GM23338 (cell line): Measurements from ENCODE around the gene CYRIA. TPM values are rescaled to one million over a fixed set of nuclear protein-coding genes. Genes with fewer than 3 reads are reported as not detected.

ENCODE experiments used
- ATAC-seq: fragments of 200-7000 bp; cut with Tn5 transposase; 3 replicates; pipeline ENCODE4 v1.9.1; 2020
- DNase-seq: peaks from one replicate; pipeline ENCODE4 v3.0.0-alpha.2; 2015; ENCODE audit warnings: low spot score
- H2AFZ ChIP-seq: fragments of 200-600 bp; sonication (generic); 2 replicates; pipeline ENCODE4 v1.8.0; 2016; ENCODE audit warnings: antibody characterized with exemption, mild to moderate bottlenecking, moderate library complexity
- H3F3A ChIP-seq: fragments of 200-600 bp; sonication (generic); replicated peaks from 2 replicates; pipeline ENCODE4 v1.8.0; 2017; ENCODE audit warnings: antibody characterized with exemption, mixed run types, low read depth
- H3K27ac ChIP-seq: fragments of 200-600 bp; sonication (generic); 2 replicates; pipeline ENCODE4 v1.6.1; 2016; ENCODE audit warnings: low read depth
- H3K27me3 ChIP-seq: fragments of 200-600 bp; sonication (generic); 2 replicates; pipeline ENCODE4 v1.8.0; 2016; ENCODE audit warnings: mild to moderate bottlenecking, mixed run types, moderate library complexity; ENCODE audit not compliant: insufficient read depth
- H3K36me3 ChIP-seq: fragments of 200-600 bp; sonication (generic); 2 replicates; pipeline ENCODE4 v1.8.0; 2016; ENCODE audit warnings: mild to moderate bottlenecking; ENCODE audit not compliant: insufficient read depth
- H3K4me1 ChIP-seq: fragments of 200-600 bp; sonication (generic); 2 replicates; pipeline ENCODE4 v1.8.0; 2016; ENCODE audit warnings: mild to moderate bottlenecking, moderate library complexity; ENCODE audit not compliant: insufficient read depth
- H3K4me2 ChIP-seq: fragments of 200-600 bp; sonication (generic); 2 replicates; pipeline ENCODE4 v1.7.1; 2017; ENCODE audit warnings: mixed run types
- H3K4me3 ChIP-seq: fragments of 200-600 bp; sonication (generic); 2 replicates; pipeline ENCODE4 v1.6.1; 2016; ENCODE audit warnings: mixed run types
- H3K79me2 ChIP-seq: fragments of 200-600 bp; sonication (generic); replicated peaks from 2 replicates; pipeline ENCODE4 v1.8.0; 2017; ENCODE audit warnings: mild to moderate bottlenecking; ENCODE audit not compliant: insufficient read depth
- H3K9me2 ChIP-seq: fragments of 200-600 bp; sonication (generic); 2 replicates; pipeline ENCODE4 v1.8.0; 2017; ENCODE audit not compliant: insufficient read depth
- H4K20me1 ChIP-seq: fragments of 200-600 bp; sonication (generic); replicated peaks from 2 replicates; pipeline ENCODE4 v1.8.0; 2017; ENCODE audit warnings: mild to moderate bottlenecking; ENCODE audit not compliant: insufficient read depth
- H3K27ac Mint-ChIP-seq: 2 replicates; pipeline ENCODE4 v1.8.0; 2020; ENCODE audit warnings: inconsistent platforms, mild to moderate bottlenecking, moderate library complexity, mixed read lengths
- H3K27me3 Mint-ChIP-seq: 3 replicates; pipeline ENCODE4 v1.8.0; 2022; ENCODE audit warnings: low read depth, mild to moderate bottlenecking, moderate library complexity, mixed read lengths, inconsistent platforms; ENCODE audit not compliant: insufficient read depth, poor library complexity
- H3K36me3 Mint-ChIP-seq: 3 replicates; pipeline ENCODE4 v1.8.0; 2021; ENCODE audit warnings: low read depth, mild to moderate bottlenecking, inconsistent platforms, moderate library complexity, mixed read lengths
- H3K4me1 Mint-ChIP-seq: 3 replicates; pipeline ENCODE4 v1.8.0; 2020; ENCODE audit warnings: mild to moderate bottlenecking, inconsistent platforms, mixed read lengths
- H3K4me3 Mint-ChIP-seq: 3 replicates; pipeline ENCODE4 v1.8.0; 2021; ENCODE audit warnings: moderate library complexity, mild to moderate bottlenecking, inconsistent platforms, mixed read lengths
- H3K9me3 Mint-ChIP-seq: 3 replicates; pipeline ENCODE4 v1.8.0; 2020; ENCODE audit warnings: moderate library complexity, mild to moderate bottlenecking, inconsistent platforms, mixed read lengths
- CREB1 ChIP-seq: fragments of 250-450 bp; sonication (Bioruptor Pico); IDR thresholded peaks from 2 replicates; pipeline ENCODE4 v1.5.0; 2020; ENCODE audit warnings: low read depth, mild to moderate bottlenecking, moderate library complexity
- CTCF ChIP-seq, 2 experiments: fragments of 200-600 bp in 1 of 2; sonication (generic) in 1 of 2; conservative IDR thresholded peaks; 2 replicates each; pipeline versions ENCODE4 v1.5.1 to v1.6.1; 2016 to 2017; ENCODE audit warnings: antibody characterized with exemption in 2 of 2, low read depth in 2 of 2, mild to moderate bottlenecking in 2 of 2, moderate library complexity in 1 of 2
- EZH2 ChIP-seq: fragments of 200-600 bp; sonication (generic); IDR thresholded peaks from one replicate; pipeline ENCODE4 v1.8.0; 2017; ENCODE audit warnings: antibody characterized with exemption, mild to moderate bottlenecking, low read depth; ENCODE audit not compliant: unreplicated experiment
- JUNB ChIP-seq: IDR thresholded peaks from one replicate; pipeline ENCODE4 v1.6.1; 2016; ENCODE audit warnings: antibody characterized with exemption; ENCODE audit not compliant: unreplicated experiment
- NANOG ChIP-seq: IDR thresholded peaks from 2 replicates; pipeline ENCODE4 v1.6.1; 2016; ENCODE audit warnings: antibody characterized with exemption, borderline replicate concordance
- POLR2AphosphoS5 ChIP-seq: IDR thresholded peaks from 2 replicates; pipeline ENCODE4 v1.6.1; 2016; ENCODE audit warnings: antibody characterized with exemption, low read depth
- REST ChIP-seq: IDR thresholded peaks from one replicate; pipeline ENCODE4 v1.6.1; 2018; ENCODE audit warnings: antibody characterized with exemption; ENCODE audit not compliant: unreplicated experiment
- STAT1 ChIP-seq: IDR thresholded peaks from one replicate; pipeline ENCODE4 v1.6.1; 2016; ENCODE audit warnings: antibody characterized with exemption; ENCODE audit not compliant: unreplicated experiment
- ZNF114 ChIP-seq: fragments of 250-450 bp; sonication (Bioruptor Pico); IDR thresholded peaks from 2 replicates; pipeline ENCODE4 v1.5.0; 2020; ENCODE audit warnings: mild to moderate bottlenecking, moderate library complexity
- polyA plus RNA-seq: library from polyadenylated mRNA; unstranded; fragments of >200 nt; fragmentation: Nextera tagmentation; extraction: Ambion mirVana; gene quantifications from 2 replicates; pipeline ENCODE4 v1.2.1, GENCODE V29; 2016
- total RNA-seq: library from RNA; depleted of rRNA; stranded (reverse); fragments of >200 nt; shearing (Covaris generic); gene quantifications from 2 replicates; pipeline ENCODE4 v1.2.3, GENCODE V29; 2014
- TF ChIP-seq, protein P1 (sequence below): IDR thresholded peaks from 2 replicates; pipeline ENCODE4 v1.6.1; 2016; ENCODE audit warnings: antibody characterized with exemption

Gene CYRIA
- total and polyA plus RNA-seq, 2 experiments from 2014 or later, result 3.0 to 5.3 TPM

DNA sequence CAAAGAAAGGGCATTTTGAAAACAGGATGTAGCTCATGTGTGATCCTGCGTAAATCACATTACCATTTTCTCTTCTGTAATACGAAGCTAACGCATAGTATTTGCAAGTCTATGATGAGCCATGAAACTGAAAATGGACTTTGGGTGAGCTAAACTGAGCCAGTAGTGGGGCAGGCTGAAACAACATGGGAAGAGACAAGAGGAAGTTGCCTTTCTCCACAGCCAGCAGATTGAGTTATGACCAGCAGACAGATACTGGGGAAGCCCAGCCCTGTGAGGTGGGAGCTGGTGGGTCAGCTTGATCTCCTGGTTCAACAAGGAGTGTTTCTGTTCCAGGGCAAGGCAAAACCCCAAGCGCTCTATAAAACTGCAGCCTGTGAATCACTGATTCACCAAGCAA is 11.8 kb downstream of the CYRIA start (continued):
- TF ChIP-seq, protein P1, sequence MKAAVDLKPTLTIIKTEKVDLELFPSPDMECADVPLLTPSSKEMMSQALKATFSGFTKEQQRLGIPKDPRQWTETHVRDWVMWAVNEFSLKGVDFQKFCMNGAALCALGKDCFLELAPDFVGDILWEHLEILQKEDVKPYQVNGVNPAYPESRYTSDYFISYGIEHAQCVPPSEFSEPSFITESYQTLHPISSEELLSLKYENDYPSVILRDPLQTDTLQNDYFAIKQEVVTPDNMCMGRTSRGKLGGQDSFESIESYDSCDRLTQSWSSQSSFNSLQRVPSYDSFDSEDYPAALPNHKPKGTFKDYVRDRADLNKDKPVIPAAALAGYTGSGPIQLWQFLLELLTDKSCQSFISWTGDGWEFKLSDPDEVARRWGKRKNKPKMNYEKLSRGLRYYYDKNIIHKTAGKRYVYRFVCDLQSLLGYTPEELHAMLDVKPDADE, result no peak
- TF ChIP-seq CREB1 (CRISPR knock-in tag) (no peak), STAT1 (no peak), JUNB (no peak), EZH2 (no peak), NANOG (no peak), CTCF (conservative IDR thresholded peaks at IDR 0.05; ENCODE audit: low read depth in 2 of 2) (no peak)

- peaks cover 5% of the 10 kb centered on the region for H3K27me3 Mint-ChIP-seq
- H3K4me1 Mint-ChIP-seq, result peaks cover 27% of the 10 kb centered on the region
- Histone ChIP-seq H4K20me1 (no peaks in the 10 kb centered on the region), H3K4me1 (peaks cover 7% of the 10 kb centered on the region), H2AFZ (no peak overlapping the region), H3K4me3 (no peak overlapping the region), H3K36me3 (no peaks in the 10 kb centered on the region), H3K27me3 (no peaks in the 10 kb centered on the region), H3F3A (no peaks in the 10 kb centered on the region), H3K27ac (no peak overlapping the region), H3K9me2 (no peaks in the 10 kb centered on the region), H3K79me2 (no peaks in the 10 kb centered on the region), H3K4me2 (no peak overlapping the region)
- no peaks in the 10 kb centered on the region for H3K36me3 Mint-ChIP-seq
- ATAC-seq, result no peak
- H3K9me3 Mint-ChIP-seq, result no peaks in the 10 kb centered on the region
- TF ChIP-seq, protein P1, result no peak
- no peak for TF ChIP-seq NANOG
- TF ChIP-seq EZH2, result no peak
- peak overlapping the region; percentile 0; the same call in 1 of the 2 replicates for H3K27ac Mint-ChIP-seq
- DNase-seq, result no peak
- H3K4me3 Mint-ChIP-seq, result no peak overlapping the region
These were observed 12.6 kb downstream of the CYRIA start for GRCh38 chr2:16653083-16653375.

DNA sequence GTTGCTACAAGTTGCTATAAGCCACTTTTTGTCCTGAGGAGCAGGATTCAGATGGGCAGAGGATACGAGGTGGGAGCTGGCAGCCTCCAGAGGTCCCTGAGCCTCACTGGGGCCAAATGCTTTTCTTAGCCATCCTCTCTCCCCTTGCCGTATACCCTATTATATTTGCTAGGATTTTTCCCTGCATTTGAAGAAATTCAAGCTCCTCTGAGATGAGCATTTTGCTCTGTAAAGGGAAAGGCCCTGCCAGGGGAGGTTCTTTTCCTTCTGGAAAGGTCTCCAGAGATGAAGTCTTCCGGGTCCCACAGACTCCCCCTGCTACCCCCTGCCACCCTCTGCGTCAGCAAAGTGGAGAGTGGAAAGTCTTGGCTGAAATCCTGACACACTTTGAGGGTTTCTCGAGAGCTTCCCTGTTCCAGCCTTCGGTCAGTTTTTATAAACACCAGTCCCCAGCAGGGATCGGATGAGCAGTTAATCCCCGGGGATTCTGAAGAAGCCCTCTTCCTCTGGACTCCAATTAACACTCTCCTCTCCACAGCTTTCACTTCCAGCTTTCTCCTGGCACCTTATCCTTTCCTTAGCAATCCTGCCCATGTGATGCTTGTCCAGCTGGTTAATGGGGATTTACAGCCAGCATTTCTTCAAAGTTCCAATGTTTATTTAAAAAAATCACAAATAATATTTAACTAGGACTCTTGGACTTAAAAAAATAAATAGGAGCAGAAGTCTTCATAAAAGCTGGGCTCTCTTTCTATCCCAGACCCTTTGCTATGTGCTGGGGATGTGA is 13.1 kb downstream of the CYRIA start:
- no peaks in the 10 kb centered on the region for H3K27me3 ChIP-seq
- H3K79me2 ChIP-seq, result no peaks in the 10 kb centered on the region
- Mint-ChIP-seq H3K27me3 (peaks cover 5% of the 10 kb centered on the region), H3K27ac (no peak overlapping the region), H3K36me3 (no peaks in the 10 kb centered on the region), H3K4me3 (no peak overlapping the region), H3K9me3 (no peaks in the 10 kb centered on the region), H3K4me1 (peaks cover 27% of the 10 kb centered on the region)
- ATAC-seq, result no peak
- H2AFZ ChIP-seq, result no peak overlapping the region
- no peaks in the 10 kb centered on the region for H3K36me3 ChIP-seq
- TF ChIP-seq REST, result no peak
- TF ChIP-seq NANOG, result no peak
- no peak for TF ChIP-seq POLR2AphosphoS5
- no peak for TF ChIP-seq ZNF114 (CRISPR knock-in tag)
- no peak for TF ChIP-seq EZH2
- no peak for DNase-seq
- no peaks in the 10 kb centered on the region for H3K9me2 ChIP-seq
- H4K20me1 ChIP-seq, result no peaks in the 10 kb centered on the region
- H3K4me3 ChIP-seq, result no peak overlapping the region
- no peaks in the 10 kb centered on the region for H3F3A ChIP-seq
- no peak overlapping the region for H3K27ac ChIP-seq
- no peak overlapping the region for H3K4me2 ChIP-seq
- H3K4me1 ChIP-seq, result peaks cover 7% of the 10 kb centered on the region
